SHP77 treated with DMSO at 0.1 percent for 48 hours (cell line): Measurements from ENCODE around the gene TBC1D26.
"Not testable (repeated sequence)": the region's sequence is repeated elsewhere in the genome, so short reads cannot be mapped to it uniquely, and the experiment has no call there.

ENCODE experiments used
- DNase-seq: peaks from one replicate; lab custom pipeline; 2025; lab: John Stamatoyannopoulos, UW

Gene TBC1D26

GRCh38 chr17:15744074-15744676 is 12.1 kb downstream of the TBC1D26 start:
- no peak for DNase-seq

GRCh38 chr17:15744885-15745284 is 12.8 kb downstream of the TBC1D26 start:
- no peak for DNase-seq

GRCh38 chr17:15749403-15749802 is 17.3 kb downstream of the TBC1D26 start:
- not testable (repeated sequence) for DNase-seq

DNA sequence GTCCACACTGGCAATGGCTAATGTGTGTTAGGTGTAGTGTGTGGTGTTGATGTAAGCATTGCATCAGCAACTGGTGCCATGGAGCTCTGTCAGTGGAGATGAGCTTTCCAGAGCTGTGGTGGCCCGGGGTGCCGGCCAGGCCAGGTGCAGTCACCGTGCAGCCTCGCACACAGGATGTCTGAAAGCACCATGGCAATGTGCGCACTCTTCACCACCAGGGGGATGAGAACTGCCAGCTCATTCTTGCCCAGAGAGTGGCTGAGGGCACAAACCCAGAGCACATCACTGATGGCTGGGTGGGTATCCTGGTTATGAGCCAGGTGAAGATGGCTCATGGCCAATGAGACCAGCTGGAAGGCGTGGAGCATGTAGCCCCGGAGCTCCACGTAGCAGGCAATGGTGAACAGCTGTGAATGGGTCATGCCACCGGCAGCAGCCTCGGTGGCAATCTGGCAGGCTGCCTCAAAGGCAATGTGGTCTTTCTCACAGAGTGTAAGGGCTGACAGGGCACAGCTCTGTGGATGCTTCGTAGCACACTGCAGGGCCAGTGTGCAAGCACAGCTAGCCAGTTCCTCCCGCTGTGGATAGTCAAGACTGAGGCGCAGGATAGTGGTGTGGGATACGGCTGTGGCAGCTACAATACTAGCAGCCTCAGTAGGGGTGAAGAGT is 36.9 kb downstream of the TBC1D26 start:
- DNase-seq, result peak; percentile 24

- DNase-seq, result not testable (repeated sequence)
Measured at GRCh38 chr17:15770679-15771078, 38.6 kb downstream of the TBC1D26 start.

GRCh38 chr17:15776871-15777270 is 44.8 kb downstream of the TBC1D26 start:
- no peak for DNase-seq

DNA sequence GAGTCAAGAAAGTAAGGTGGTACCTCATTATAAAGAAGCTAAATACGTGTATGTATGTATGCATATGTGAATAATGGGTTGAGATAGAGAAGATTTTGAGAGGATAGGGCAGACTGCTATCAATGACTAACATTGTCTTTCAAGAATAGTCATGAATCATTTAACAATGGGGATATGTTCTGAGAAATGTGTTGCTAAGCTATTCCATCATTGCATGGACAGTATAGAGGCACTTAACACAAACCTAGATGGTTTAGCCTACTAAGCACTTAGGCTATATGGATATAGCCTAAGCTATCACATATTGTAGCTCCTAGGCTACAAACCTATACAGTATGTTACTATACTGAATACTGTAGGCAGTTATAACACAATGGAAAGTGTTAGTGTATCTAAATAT is 45.2 kb downstream of the TBC1D26 start:
- DNase-seq, result no peak

- DNase-seq, result no peak
Measured at GRCh38 chr17:15777717-15778116, 45.6 kb downstream of the TBC1D26 start.

DNA sequence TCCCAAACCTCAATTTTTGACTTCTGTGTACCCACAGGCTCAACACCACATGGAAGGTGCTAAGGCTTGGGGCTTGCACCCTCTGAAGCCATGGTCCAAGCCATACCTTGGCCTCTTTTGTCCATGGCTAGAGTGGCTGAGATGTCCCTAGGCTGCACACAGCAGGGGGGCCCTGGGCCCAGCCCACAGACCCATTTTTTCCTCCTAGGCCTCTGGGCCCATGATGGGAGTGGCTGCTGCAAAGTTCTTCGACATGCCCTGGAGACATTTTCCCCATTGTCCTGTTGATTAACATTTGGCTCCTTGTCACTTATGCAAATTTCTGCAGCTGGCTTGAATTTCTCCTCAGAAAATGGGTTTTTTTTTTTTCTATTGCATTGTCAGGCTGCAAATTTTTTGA is 47.0 kb downstream of the TBC1D26 start:
- no peak for DNase-seq

DNA sequence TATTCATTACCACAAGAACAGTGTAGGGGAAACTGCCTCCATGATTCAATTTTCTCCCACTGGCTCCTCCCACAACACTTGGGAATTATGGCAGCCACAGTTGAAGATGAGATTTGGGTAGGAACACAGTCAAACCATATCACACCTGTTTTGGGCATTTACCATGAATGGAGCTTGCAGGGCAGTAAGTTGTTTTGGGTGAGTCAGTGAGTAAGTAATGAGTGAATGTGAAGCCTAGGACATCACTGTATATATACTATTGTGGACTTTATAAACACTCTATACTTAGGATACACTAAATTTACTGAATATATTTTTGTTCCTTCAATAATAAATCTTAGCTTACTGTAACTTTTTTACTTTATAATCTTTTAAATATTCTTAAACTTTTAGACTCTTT is 48.1 kb downstream of the TBC1D26 start:
- no peak for DNase-seq

- no peak for DNase-seq
Measured at GRCh38 chr17:15782866-15783265, 50.8 kb downstream of the TBC1D26 start.

GRCh38 chr17:15783461-15783860 is 51.4 kb downstream of the TBC1D26 start:
- no peak for DNase-seq

DNA sequence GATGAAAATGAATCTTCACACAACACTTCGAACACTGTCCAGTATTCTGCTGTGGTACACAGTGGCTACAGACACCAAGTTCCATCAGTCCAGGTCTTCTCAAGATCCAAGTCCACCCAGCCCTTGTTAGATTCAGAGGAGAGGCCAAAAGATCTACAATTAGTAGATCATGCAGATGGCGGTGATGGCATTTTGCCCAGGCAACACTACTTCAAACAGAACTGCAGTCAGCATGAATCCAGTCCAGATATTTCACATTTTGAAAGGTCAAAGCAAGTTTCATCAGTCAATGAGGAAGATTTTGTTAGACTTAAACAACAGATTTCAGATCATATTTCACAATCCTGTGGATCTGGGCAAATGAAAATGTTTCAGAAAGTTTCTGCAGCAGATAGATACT is 52.3 kb downstream of the TBC1D26 start:
- DNase-seq, result peak; percentile 21

GRCh38 chr17:15787363-15788075 is 55.4 kb downstream of the TBC1D26 start:
- not testable (repeated sequence) for DNase-seq

- not testable (repeated sequence) for DNase-seq
Measured at GRCh38 chr17:15788365-15788764, 56.3 kb downstream of the TBC1D26 start.
